H1 (cell line): Measurements from ENCODE around the gene CSNK1D. TPM values are rescaled to one million over a fixed set of nuclear protein-coding genes. Genes with fewer than 3 reads are reported as not detected.
A peak's percentile ranks its signal among the peaks of the same experiment; 100 is the strongest.

ENCODE experiments used
- BACH1 ChIP-seq: IDR thresholded peaks from 2 replicates; pipeline ENCODE4 v1.6.1; 2012; ENCODE audit warnings: low read length, improper control_type of control experiment
- CHD7 ChIP-seq: fragments of 300-600 bp; sonication (generic); IDR thresholded peaks from 2 replicates; pipeline ENCODE4 v1.7.1; 2012; ENCODE audit warnings: low read length, moderate library complexity, mild to moderate bottlenecking, inconsistent platforms; ENCODE audit not compliant: insufficient replicate concordance
- E2F6 ChIP-seq: IDR thresholded peaks from 2 replicates; pipeline ENCODE4 v1.6.1; 2012; ENCODE audit warnings: inconsistent platforms
- JUND ChIP-seq: IDR thresholded peaks from 2 replicates; pipeline ENCODE4 v1.6.1; 2011; ENCODE audit warnings: mild to moderate bottlenecking, improper control_type of control experiment, low read length
- MAX ChIP-seq: IDR thresholded peaks from 2 replicates; pipeline ENCODE4 v1.6.1; 2012; ENCODE audit warnings: inconsistent platforms
- NANOG ChIP-seq: IDR thresholded peaks from 2 replicates; pipeline ENCODE4 v1.6.1; 2011; ENCODE audit warnings: low read length, low read depth, mild to moderate bottlenecking, inconsistent platforms; ENCODE audit not compliant: insufficient read depth, poor library complexity, severe bottlenecking
- SAP30 ChIP-seq: fragments of 300-600 bp; sonication (generic); IDR thresholded peaks from 2 replicates; pipeline ENCODE4 v1.7.1; 2012; ENCODE audit warnings: low read length, moderate library complexity, mild to moderate bottlenecking, inconsistent platforms; ENCODE audit not compliant: insufficient read depth, insufficient replicate concordance
- ZNF274 ChIP-seq: IDR thresholded peaks from 2 replicates; pipeline ENCODE4 v1.7.0; 2012; ENCODE audit warnings: low read length, borderline replicate concordance; ENCODE audit errors: extremely low read depth
- polyA plus RNA-seq, 7 experiments: library from polyadenylated mRNA; depleted of rRNA in 3 of 7; stranded (reverse) in 5 of 7; unstranded in 2 of 7; fragments of >200 nt in 5 of 7; fragments of 200-250 nt in 2 of 7; gene quantifications; 1 replicate in 5 of 7; 2 replicates in 1 of 7; 4 replicates in 1 of 7; pipeline versions ENCODE4 v1.2.1 to v1.2.3, GENCODE V29; 2011 to 2013; ENCODE audit warnings: missing spikeins in 2 of 7, mixed read lengths in 2 of 7
- total RNA-seq: library from RNA; stranded (reverse); fragmentation: NEBNext Ultra II Directional; extraction: Animal tissue kit (Norgen Biotek cat#: 25700); gene quantifications from 2 replicates; pipeline ENCODE4 v1.2.1, GENCODE V29; 2021

Gene CSNK1D
- total and polyA plus RNA-seq, 2 of the 8 experiments (the other 6 are each of a cell fraction or from before 2014, with no cell fraction given), result 73.5 to 103 TPM

- no peak for TF ChIP-seq CHD7
- TF ChIP-seq SAP30, result no peak
- TF ChIP-seq E2F6, result 0 out of 2 replicates have a peak, but pooled peaks have one; percentile 13
- TF ChIP-seq MAX, result peak; percentile 67
- no peak for TF ChIP-seq NANOG
- peak; percentile 44; the same call in 1 of the 2 replicates for TF ChIP-seq BACH1
- no peak for TF ChIP-seq JUND
- no peak for TF ChIP-seq ZNF274
These were observed 60.9 kb downstream of the CSNK1D start, which contains the start of gene CCDC57 (continued) for GRCh38 chr17:82212331-82213250.
